Upper lobe of left lung (tissue), 6 donors: ENCODE measurements around the gene LAYN. TPM values are rescaled to one million over a fixed set of nuclear protein-coding genes. Genes with fewer than 3 reads are reported as not detected.

Experiments used
- ATAC-seq, 2 donors: fragments of 200-7000 bp; cut with Tn5 transposase; one replicate each; pipeline ENCODE4 v1.9.1; 2022; ENCODE audit warnings: mild to moderate bottlenecking in 2 of 2, moderate library complexity in 2 of 2; ENCODE audit not compliant: low FRiP score in 2 of 2
- DNase-seq, 2 donors: peaks; one replicate each; pipeline ENCODE4 v3.0.0-alpha.2; 2019 to 2020
- H3K27ac ChIP-seq, 4 donors: fragments of 200-600 bp; sonication (generic); one replicate each; pipeline ENCODE4 v1.5.1; 2016 to 2019
- H3K27me3 ChIP-seq, 4 donors: fragments of 200-600 bp; sonication (generic); one replicate each; pipeline ENCODE4 v1.5.1; 2017 to 2019
- H3K36me3 ChIP-seq, 4 donors: fragments of 200-600 bp; sonication (generic); one replicate each; pipeline ENCODE4 v1.5.1; 2016 to 2019
- H3K4me1 ChIP-seq, 4 donors: fragments of 200-600 bp; sonication (generic); one replicate each; pipeline ENCODE4 v1.5.1; 2018 to 2019
- H3K4me3 ChIP-seq, 4 donors: fragments of 200-600 bp; sonication (generic); one replicate each; pipeline ENCODE4 v1.5.1; 2017 to 2019; ENCODE audit warnings: mild to moderate bottlenecking in 2 of 4, moderate library complexity in 1 of 4
- H3K9me3 ChIP-seq, 4 donors: fragments of 200-600 bp; sonication (generic); one replicate each; pipeline ENCODE4 v1.5.1; 2018 to 2019
- EP300 ChIP-seq, 4 donors: sonication (generic); formaldehyde crosslinking; IDR thresholded peaks; one replicate each; pipeline ENCODE4 v1.5.1; 2017; ENCODE audit warnings: antibody characterized with exemption in 4 of 4, control low read depth in 2 of 4
- POLR2A ChIP-seq, 4 donors: fragments of 450-650 bp; IDR thresholded peaks; one replicate each; pipeline ENCODE4 v1.5.1; 2016 to 2017; ENCODE audit warnings: antibody characterized with exemption in 4 of 4, mild to moderate bottlenecking in 2 of 4
- POLR2AphosphoS5 ChIP-seq, 2 donors: sonication (generic); formaldehyde crosslinking; IDR thresholded peaks; one replicate each; pipeline ENCODE4 v1.5.1; 2017; ENCODE audit warnings: antibody characterized with exemption in 2 of 2
- WGBS, 2 donors: methylation state at CpG; one replicate each; pipeline ENCODE4 v1.1.5; 2017 to 2018; 5-methylcytosine and 5-hydroxymethylcytosine counted together
- total RNA-seq, 6 donors: library from RNA; depleted of rRNA in 4 of 6; stranded (reverse); fragments of >200 nt in 4 of 6; gene quantifications; one replicate each; pipeline versions ENCODE4 v1.1.0 to v1.2.1, GENCODE V29; 2016 to 2021
- TF ChIP-seq, protein P1 (sequence below), 6 experiments: fragments of 450-650 bp in 4 of 6; fragments of 200-600 bp in 2 of 6; sonication (generic) in 2 of 6; IDR thresholded peaks; one replicate each; pipeline ENCODE4 v1.5.1; 2016 to 2019; ENCODE audit warnings: antibody characterized with exemption in 6 of 6
- donor health status: DM: no; HTN: no; CAD: no; lungs with moderate emphysema.
- donor health status: DM: no; HTN: yes; CAD: no; lungs with severe emphysema.

LAYN gene
- total RNA-seq, 6 donors from 2014 or later, result 3.1 to 46.6 (median 13.9) TPM

DNA sequence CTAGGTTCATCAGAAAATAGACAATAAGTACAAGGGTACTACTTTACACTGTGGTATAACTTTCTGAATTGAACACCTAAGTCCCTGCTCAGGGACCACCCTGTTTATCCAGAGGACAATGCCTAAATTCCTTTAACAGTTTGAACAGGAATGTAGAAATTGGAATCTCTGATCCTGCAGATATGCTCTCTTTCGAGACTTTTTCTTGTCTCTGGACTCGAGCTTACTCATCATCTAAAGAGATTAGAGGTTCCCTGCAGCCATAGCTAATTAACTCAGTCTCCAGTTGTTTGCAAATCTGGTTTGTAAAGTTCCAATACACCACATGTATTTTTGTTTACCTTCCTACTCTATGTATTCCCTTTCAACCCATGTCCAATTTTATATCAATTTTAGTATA is 24.9 kb upstream of the LAYN start:
- H3K4me3 ChIP-seq, result no peak overlapping the region
- no peaks in the 10 kb centered on the region for H3K9me3 ChIP-seq
- no peak for ATAC-seq
- no peak overlapping the region for H3K27ac ChIP-seq
- TF ChIP-seq, protein P1, sequence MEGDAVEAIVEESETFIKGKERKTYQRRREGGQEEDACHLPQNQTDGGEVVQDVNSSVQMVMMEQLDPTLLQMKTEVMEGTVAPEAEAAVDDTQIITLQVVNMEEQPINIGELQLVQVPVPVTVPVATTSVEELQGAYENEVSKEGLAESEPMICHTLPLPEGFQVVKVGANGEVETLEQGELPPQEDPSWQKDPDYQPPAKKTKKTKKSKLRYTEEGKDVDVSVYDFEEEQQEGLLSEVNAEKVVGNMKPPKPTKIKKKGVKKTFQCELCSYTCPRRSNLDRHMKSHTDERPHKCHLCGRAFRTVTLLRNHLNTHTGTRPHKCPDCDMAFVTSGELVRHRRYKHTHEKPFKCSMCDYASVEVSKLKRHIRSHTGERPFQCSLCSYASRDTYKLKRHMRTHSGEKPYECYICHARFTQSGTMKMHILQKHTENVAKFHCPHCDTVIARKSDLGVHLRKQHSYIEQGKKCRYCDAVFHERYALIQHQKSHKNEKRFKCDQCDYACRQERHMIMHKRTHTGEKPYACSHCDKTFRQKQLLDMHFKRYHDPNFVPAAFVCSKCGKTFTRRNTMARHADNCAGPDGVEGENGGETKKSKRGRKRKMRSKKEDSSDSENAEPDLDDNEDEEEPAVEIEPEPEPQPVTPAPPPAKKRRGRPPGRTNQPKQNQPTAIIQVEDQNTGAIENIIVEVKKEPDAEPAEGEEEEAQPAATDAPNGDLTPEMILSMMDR (IDR thresholded peaks at IDR 0.05), result no peak
- TF ChIP-seq POLR2AphosphoS5 (IDR thresholded peaks at IDR 0.05) (no peak), POLR2A (IDR thresholded peaks at IDR 0.05) (no peak), EP300 (IDR thresholded peaks at IDR 0.05) (no peak)
- peaks cover 11 to 21% (median 17%) of the 10 kb centered on the region in 4 donors for H3K4me1 ChIP-seq
- H3K36me3 ChIP-seq, result no peaks in the 10 kb centered on the region
- WGBS, 2 donors, result 93% methylated on average over 2 of the region's 2 CpGs
- peaks cover 0 to 22% (median 11%) of the 10 kb centered on the region in 4 donors for H3K27me3 ChIP-seq
- DNase-seq, result no peak

GRCh38 chr11:111518668-111519067 is 21.9 kb upstream of the LAYN start:
- Histone ChIP-seq H3K36me3 (no peaks in the 10 kb centered on the region), H3K4me1 (peaks cover 0 to 8% (median 6%) of the 10 kb centered on the region in 4 donors), H3K27ac (no peak overlapping the region), H3K27me3 (peaks cover 0 to 8% (median 1%) of the 10 kb centered on the region in 4 donors), H3K9me3 (no peaks in the 10 kb centered on the region), H3K4me3 (no peak overlapping the region)
- WGBS, 2 donors, result 43% methylated on average over 1 of the region's 1 CpG
- ATAC-seq (no peak), DNase-seq (no peak)
- TF ChIP-seq EP300 (IDR thresholded peaks at IDR 0.05) (no peak), POLR2A (IDR thresholded peaks at IDR 0.05) (no peak), POLR2AphosphoS5 (IDR thresholded peaks at IDR 0.05) (no peak)
- TF ChIP-seq, protein P1 (IDR thresholded peaks at IDR 0.05), result no peak

GRCh38 chr11:111520560-111520959 is 20.0 kb upstream of the LAYN start:
- Histone ChIP-seq H3K27me3 (no peaks in the 10 kb centered on the region), H3K4me3 (no peak overlapping the region), H3K4me1 (no peaks in the 10 kb centered on the region), H3K9me3 (no peaks in the 10 kb centered on the region), H3K36me3 (no peaks in the 10 kb centered on the region), H3K27ac (no peak overlapping the region)
- 93 to 99% methylated on average over 2 of the region's 2 CpGs for WGBS, 2 donors
- ATAC-seq, result no peak
- TF ChIP-seq EP300 (IDR thresholded peaks at IDR 0.05) (no peak), POLR2AphosphoS5 (IDR thresholded peaks at IDR 0.05) (no peak), POLR2A (IDR thresholded peaks at IDR 0.05) (no peak)
- TF ChIP-seq, protein P1 (IDR thresholded peaks at IDR 0.05), result no peak
- DNase-seq, result no peak

DNA sequence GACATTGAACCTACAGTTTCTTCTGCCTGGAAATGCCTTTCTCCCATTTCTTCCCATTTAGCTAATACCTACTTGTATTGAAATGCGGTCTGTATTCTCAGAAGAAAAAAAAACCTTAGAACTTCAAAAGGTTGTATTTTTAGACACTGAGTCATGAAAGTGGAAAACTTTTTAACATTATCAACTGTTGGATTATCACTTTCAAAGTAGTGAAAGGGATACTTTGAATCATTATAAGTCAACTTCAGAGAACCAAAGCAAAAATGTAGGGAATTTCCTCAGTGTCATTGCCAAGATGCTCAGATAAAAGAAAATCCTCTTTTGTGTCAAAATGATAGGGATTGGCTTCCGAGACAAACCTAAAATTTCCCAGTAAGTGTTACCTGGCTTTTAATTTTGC is 19.4 kb upstream of the LAYN start:
- H3K36me3 ChIP-seq, result no peaks in the 10 kb centered on the region
- no peak for DNase-seq
- H3K4me1 ChIP-seq, result no peaks in the 10 kb centered on the region
- H3K4me3 ChIP-seq, result no peak overlapping the region
- TF ChIP-seq POLR2AphosphoS5 (IDR thresholded peaks at IDR 0.05), result no peak
- TF ChIP-seq POLR2A (IDR thresholded peaks at IDR 0.05), result no peak
- no peak for TF ChIP-seq EP300 (IDR thresholded peaks at IDR 0.05)
- TF ChIP-seq, protein P1 (IDR thresholded peaks at IDR 0.05), result no peak
- no peaks in the 10 kb centered on the region for H3K27me3 ChIP-seq
- H3K9me3 ChIP-seq, result no peaks in the 10 kb centered on the region
- ATAC-seq, result no peak
- no peak overlapping the region for H3K27ac ChIP-seq
- WGBS, 2 donors, result 78 to 81% methylated on average over 2 of the region's 2 CpGs

DNA sequence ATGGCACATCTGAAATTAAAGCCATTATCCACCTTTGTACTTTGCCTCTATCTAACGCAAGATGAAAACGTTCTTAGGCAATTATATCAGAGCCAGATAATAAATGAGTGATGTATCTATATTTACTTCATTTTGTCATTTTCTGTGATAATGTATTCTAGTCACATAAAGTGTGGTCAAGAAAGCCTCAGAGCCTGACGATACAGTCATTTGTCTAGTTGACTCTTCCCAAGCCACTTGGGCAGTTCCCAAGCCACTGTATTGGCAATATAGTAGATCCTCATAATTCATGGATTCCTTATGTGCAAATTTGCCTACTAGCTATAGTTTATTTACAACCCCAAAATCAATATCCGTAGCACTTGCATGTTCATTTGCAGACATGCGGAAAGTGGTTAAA is 18.1 kb upstream of the LAYN start:
- 85 to 92% methylated on average over 5 of the region's 5 CpGs for WGBS, 2 donors
- Histone ChIP-seq H3K27ac (no peak overlapping the region), H3K4me1 (no peaks in the 10 kb centered on the region), H3K27me3 (no peaks in the 10 kb centered on the region), H3K9me3 (no peaks in the 10 kb centered on the region), H3K4me3 (no peak overlapping the region), H3K36me3 (no peaks in the 10 kb centered on the region)
- no peak for ATAC-seq
- TF ChIP-seq POLR2AphosphoS5 (IDR thresholded peaks at IDR 0.05) (no peak), EP300 (IDR thresholded peaks at IDR 0.05) (no peak), POLR2A (IDR thresholded peaks at IDR 0.05) (no peak)
- TF ChIP-seq, protein P1 (IDR thresholded peaks at IDR 0.05), result no peak
- no peak for DNase-seq
